ENCODE results near the gene ADCY1.

ADCY1 gene

DNA sequence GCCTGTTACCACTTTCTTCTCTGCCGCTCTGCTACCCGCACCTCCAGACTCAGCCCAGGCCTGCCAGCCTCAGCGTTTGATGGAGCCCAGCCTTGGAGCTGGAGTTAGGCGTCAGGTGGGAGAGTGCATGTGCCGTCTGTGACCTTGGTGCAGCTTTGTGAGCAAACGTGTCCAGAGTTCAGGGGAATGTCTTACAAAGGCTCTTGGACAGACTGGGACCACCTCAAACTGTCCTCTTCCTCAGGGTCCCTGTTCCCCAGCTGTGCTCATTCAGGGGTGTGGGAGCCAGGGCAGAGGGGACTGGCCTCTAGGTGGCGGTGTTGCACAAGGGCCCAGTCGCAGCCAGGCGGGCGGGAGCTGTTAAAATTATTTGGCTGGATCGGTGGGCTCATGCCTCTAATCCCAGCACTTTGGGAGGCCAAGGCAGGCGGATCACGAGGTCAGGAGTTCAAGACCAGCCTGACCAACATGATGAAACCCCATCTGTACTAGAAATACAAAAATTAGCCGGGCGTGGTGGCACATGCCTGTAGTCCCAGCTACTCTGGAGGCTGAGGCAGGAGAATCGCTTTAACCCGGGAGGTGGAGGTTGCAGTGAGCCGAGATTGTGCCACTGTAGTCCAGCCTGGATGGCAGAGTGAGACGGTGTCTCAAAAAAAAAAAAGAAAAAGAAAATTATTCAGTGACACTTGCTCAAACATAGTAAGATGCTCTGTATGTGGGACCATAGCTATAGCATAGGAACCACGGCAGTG, 89.2 kb downstream of the ADCY1 start:
- no peak for DNase-seq (ENCODE audit: low read depth in 1 of 2, low spot score in 1 of 2)

DNA sequence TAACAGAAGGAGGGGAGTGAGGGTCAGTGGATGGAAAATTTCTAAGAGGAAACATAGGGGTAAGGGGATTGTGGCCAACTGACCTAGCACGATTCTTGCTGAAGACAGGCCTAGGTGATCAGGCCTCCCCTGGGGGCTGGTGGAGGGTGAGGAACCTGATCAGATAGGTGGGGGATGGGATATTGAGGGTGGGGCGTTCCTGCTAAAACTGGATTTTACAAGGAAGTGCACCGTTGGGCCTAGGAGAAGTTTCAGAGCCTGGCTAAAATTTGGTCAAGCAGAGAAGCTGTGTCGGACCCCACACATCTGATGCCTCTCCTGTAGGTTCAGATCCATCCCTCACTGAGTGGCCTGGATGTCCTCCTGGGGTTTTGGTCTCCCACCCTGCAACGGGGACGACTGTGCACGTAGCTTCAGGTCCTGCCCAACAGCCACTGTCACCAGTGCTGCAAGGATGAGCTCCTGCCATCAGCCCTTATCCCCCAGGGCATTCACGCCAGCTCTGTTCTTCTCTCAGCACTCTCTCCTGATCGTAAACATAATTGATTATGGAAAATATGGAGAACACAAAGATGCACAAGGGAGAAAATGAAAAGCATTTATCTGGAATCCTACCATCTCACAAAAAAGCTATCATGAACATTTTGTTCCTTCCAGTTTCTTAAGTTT, 89.9 kb downstream of the ADCY1 start:
- no peak for DNase-seq (ENCODE audit: low read depth in 1 of 2, low spot score in 1 of 2)

DNA sequence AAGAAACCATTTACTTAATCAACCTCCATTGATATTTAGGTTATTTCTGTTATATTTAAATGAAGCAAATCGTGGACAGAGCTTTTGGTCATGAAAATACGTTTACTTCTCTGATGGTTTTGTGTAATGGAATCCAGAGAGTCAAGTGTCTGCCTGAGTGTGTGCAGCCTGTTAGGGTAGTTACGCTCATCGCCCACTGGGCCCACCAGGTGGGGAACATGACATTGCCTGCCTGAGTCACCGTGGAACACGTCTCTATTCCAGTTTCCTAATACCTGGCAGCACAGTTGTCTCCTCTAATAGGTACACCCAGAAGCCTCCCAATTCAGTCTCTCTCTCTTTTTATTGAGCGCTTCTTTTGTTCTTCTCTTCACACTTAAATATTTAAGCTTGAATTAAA, 91.0 kb downstream of the ADCY1 start:
- DNase-seq (ENCODE audit: low read depth in 1 of 2, low spot score in 1 of 2) = no peak

DNA sequence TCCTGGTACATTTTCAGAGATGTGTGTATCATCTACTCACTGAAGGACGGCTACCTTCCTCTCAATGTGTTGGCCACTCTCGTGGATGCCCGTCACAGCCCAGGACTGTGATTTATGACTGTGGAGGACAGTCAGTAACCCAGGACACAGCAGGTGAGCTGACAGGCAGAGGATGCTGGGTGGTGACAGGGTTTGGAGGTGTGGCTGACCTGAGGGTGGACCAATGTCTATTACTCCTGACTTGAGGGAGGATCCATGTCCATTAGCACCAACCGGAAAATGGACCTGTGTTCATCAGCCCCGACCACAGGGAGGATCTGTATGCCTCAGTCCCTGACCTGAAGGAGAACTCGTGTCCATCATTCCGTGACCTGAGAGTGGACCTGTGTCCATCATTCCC, 96.1 kb downstream of the ADCY1 start:
- DNase-seq (ENCODE audit: low read depth in 1 of 2, low spot score in 1 of 2) = no peak

DNA sequence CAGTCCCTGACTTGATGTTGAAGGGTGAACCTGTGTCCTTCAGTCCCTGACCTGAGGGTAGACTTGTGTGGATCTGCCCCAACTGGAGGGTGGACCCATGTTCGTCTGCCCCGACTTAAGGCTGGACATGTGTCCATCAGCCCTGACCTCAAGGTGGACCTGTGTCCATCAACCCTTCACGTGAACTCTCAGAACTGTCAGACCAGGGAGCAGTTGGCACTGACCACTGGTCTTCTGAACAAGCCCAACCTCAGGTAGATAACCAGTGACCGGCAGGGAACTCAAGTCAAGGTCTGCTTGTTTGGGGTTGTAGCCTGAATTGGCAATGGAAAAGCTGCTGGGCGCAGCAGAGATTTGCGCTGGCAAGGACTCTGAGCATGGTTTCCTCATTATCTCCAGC, 96.5 kb downstream of the ADCY1 start:
- no peak for DNase-seq (ENCODE audit: low read depth in 1 of 2, low spot score in 1 of 2)

DNA sequence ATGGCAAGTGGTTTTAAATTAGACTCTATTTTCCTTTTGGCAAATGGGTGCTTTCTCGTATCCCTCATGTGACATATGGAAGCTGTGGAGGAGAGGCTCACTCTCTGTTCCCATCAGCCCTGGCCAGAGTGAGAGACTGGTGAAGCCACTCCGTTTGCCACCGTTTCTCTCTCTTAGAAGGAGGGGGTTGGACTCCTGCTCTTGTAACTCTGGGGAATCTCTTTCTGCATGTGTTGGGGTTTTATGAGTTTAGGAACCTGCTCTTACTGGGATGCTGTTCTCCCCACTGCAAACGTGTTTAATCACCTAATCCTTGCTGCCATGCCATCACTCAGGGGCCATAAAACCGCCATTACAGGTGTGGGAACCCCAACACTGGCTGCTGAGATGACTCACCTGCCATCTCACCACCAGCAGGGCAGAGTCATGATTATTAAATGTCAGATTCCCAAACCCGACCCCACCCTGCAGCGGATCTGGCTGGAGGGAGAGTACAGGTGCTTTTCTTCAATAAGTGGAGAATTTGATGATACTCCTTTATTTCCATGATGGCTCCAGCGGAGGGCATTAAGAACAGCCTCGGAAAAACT, 103.2 kb downstream of the ADCY1 start:
- DNase-seq (ENCODE audit: low read depth in 1 of 2, low spot score in 1 of 2) = no peak

DNA sequence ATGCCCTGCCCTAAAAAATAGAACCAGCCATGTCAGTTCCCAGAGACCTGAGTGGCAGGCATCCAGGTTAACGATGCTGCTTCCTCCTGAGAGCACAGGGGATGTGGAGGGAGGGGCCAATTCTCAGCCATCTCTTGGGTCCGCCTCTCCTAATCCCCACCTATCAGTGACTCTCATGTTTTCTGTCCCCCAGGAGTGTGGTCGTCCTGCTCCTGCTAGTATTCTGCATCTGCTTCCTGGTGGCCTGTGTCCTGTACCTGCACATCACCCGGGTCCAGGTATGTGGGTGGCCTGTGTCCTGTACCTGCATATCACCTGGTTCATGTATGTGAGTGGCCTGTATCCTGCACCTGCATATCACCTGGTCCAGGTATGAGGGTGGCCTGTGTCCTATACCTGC, 105.3 kb downstream of the ADCY1 start:
- DNase-seq (ENCODE audit: low read depth in 1 of 2, low spot score in 1 of 2) = no peak

DNA sequence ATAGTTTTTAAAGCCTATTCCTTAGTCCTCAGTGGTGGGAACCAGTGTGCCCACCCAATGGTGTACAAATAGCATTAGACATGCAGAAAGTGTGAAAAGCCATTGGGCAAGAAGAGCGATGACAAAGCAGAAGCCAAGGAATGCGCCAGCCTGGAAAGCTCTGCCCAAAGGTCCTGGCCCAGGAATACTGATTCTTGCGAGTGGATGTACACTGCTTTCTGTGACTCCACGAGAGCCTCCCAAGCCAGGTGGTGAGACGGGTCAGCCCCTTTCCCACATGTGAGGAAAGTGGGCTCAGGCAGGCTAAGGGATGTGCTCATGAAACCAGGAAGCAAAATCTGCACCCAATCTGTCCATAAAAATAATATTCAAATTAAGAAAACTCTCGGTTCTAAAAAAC, 106.6 kb downstream of the ADCY1 start:
- no peak for DNase-seq (ENCODE audit: low read depth in 1 of 2, low spot score in 1 of 2)

DNA sequence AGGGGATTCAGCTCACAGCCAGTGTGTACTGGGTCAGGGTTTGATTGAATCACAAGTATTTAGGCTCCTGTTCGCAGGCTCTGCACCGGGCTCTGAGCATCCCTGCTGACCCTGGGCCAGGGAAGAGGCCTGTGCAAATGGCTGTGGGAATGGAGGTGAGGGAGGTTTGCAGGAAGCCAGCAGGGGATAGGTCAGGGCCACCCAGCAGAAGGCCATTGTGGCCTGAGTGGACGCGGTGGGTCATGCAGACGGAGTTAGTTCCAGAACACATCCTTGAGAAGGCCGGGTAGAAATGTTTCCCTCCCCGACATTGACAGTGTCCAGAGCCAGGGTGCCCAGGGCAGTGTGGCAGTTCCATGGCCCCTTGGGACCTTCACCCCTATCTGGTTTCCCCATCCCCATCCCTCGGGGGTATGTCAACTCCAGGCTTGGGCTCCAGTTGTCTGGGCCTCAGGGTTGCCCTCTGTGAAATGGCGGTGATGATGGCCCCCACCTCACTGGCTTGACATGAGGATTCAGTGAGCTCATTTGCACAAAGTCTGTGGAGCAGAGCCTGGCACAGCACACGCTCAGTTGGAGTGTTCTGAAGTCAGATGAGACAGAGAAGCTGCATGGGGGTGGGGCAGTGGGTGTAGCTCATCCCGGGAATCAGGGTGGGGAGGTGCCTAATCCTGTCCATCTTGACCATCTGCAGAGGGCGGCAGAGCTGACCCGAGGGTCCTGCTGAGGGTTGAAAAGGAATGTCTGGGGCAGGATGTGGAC, 107.6 kb downstream of the ADCY1 start:
- DNase-seq (ENCODE audit: low read depth in 1 of 2, low spot score in 1 of 2) = no peak

DNA sequence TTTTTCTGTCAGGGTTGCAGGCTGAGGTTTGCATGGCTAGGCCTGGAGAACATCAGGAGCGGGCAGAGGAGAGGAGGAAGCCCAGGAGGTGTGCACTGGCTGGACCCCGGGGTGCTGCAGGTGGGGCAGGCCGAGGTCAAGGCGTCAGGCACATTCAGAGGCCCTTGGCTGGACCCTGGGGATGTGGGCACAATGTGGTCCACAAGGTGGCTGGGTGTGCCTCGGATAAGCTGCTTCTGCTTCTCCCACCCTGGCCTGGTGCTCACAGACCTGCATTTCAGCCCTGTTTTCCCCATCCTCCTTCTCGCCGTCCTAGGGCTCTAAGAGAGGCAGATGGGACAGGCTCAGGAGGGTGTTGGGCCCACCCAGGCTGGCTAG, 108.2 kb downstream of the ADCY1 start:
- no peak for DNase-seq (ENCODE audit: low read depth in 1 of 2, low spot score in 1 of 2)

DNA sequence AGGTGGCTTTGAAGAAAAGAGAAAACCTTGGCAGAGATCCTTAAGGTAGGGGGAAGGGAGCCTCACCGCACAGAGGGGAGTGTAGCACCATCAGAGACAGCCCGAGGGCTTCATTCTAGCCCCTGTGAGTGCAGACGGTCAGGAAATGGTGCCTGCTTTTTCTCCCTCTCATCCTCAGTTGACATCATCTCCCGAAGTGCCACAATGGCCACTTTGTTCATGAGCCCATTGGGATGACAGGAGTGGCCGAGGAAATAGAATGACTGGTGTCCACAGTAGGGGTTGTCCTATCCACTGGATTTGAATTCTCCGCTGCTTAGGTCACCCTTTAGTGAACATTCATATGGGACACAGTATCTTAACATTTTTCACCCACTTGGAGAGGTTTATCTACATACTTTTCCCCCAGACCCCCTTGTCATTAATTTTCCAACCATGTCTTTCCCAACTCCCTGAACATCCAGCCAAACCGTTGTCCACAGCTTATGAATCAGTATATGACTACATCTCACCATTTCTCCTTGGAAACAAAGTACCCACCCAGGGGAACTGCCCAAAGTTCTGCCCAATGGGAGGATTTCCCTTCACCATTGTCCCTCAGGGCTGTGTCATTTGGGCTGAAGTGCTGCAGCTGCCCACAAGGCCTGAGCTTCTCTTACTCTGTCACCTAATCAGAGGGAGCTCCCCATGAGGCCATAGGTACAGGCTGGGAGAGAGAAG, 108.8 kb downstream of the ADCY1 start:
- DNase-seq (ENCODE audit: low read depth in 1 of 2, low spot score in 1 of 2) = no peak

DNA sequence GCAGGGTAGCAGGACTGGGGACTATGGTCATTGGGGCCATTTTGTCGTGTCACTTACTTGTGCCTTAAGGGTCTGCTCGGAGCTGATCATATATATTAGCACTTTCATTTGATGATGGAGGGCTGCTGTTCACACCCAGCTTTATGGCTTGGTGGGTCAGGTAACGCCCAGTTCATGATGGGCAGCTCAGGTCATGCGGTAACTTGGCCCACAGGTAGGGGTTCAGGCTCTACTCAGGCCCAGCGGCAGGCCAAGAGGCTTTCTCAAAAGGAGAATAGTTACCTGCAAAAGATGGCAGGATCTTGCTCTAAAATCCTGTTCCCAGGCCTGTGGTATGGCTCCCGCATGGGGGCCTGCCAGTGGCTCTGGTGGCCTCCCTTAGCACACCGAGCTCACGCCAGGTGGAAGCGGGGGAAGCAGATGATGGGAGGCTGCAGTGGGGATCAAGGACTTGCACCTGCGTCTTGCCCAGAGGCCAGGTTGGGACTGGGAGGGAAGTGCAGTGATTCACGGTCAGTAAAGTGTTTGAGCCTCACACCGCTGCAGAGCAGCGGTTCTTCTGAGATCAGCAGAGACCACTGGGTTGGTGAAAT, 109.5 kb downstream of the ADCY1 start:
- DNase-seq (ENCODE audit: low read depth in 1 of 2, low spot score in 1 of 2) = no peak

DNA sequence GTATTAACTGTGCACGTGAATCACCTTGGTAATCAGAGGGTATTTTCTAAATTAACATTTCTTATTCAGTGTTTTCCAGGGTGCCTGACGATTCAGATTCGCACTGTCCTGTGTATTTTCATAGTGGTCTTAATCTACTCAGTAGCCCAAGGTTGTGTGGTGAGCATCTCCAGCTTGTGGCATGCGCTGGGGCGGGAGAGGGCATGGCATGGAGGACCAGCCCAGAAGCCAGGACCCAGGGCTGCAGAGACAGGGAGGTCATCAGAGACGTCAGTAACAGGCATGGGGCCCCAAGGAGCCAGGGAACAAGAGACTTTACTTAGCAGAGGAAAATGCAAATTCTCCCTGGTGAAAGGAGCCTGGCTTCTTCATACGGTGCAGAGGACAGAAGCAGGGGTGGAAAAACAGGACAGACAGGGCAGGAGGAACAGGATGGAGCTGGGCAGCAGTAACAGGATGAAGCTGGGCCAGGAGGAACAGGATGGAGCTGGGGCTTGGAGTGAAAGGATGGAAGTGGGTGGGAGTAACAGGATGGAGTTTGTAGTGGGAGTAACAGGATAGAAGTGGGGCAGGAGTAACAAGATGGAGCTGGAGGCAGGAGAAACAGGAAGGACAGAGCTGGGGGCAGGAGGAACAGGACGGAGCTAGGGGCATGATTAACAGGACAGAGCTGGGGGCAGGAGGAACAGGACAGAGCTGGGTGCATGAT, 110.9 kb downstream of the ADCY1 start:
- DNase-seq (ENCODE audit: low read depth in 1 of 2, low spot score in 1 of 2) = no peak

DNA sequence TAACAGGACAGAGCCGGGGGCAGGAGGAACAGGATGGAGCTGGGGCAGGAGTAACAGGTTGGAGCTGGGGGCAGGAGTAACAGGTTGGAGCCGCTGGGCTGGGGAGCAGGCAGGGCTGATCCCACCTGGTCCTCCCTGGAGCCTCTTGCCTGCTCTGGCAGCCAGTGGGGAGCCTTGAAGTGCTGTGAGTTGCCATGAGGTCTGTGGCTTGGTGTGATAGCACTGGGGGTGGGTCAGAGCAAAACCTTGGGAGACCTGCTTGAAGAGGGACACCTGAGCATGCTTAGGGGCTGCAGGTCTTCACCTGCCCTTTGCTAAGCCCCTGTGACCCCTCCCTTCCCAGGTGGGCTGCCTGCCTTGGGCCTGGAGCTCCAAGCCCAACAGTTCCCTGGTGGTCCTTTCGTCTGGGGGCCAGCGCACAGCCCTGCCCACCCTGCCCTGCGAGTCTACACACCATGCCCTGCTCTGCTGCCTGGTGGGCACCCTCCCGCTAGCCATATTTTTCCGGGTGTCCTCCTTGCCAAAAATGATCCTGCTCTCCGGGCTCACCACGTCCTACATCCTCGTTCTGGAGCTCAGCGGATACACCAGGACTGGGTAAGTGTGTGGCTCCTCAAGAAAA, 111.6 kb downstream of the ADCY1 start:
- no peak for DNase-seq (ENCODE audit: low read depth in 1 of 2, low spot score in 1 of 2)

DNA sequence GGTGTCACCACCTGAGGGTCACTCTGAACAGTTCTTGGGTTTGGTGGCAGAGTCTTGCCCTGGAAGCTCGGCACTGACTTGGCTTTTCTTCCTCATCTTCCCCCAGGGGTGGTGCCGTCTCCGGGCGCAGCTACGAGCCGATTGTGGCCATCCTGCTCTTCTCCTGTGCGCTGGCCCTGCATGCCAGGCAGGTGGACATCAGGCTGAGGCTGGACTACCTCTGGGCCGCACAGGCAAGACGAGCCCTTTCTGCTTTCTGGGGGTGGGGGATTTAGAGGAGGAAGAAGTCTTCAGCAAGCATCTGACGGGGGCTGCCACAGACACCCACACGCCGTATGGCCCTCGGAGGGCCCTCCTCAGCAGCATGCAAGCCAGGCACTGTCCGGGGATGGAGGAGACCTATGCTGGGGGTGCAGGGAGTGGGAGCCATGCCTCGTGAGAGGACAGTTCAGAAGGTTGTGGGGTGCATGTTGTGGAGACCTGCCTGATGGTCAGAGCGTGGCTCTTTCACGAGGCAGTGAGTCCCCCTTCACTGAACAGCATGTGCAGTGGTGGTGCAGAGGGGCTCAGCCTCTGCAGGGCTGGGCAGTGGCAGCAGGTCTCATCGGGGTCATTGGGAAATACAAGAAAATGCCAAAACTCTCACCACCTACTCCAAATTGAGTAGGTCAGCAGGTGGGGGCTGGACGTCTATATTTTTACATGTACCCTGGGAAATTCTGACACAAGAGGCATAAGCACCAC, 112.4 kb downstream of the ADCY1 start:
- no peak for DNase-seq (ENCODE audit: low read depth in 1 of 2, low spot score in 1 of 2)

DNA sequence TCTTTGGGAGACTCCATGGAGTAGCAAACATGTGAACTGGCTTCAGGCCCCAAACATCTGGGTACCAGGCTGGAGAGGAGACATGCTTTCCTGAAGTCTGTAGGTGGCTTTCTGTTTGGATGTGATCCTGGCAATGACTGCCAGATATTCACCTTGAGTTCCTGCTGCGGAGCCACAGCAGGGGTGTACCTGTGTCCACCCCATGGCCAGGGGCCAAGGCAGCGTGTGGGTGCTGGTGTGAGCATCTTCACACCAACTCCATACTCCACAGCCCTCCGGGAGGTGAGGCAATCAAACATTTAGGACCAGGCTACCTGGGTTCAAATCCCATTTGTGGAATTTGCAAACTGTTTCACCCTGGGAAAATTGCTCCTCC, 113.0 kb downstream of the ADCY1 start:
- DNase-seq (ENCODE audit: low read depth in 1 of 2, low spot score in 1 of 2) = no peak

DNA sequence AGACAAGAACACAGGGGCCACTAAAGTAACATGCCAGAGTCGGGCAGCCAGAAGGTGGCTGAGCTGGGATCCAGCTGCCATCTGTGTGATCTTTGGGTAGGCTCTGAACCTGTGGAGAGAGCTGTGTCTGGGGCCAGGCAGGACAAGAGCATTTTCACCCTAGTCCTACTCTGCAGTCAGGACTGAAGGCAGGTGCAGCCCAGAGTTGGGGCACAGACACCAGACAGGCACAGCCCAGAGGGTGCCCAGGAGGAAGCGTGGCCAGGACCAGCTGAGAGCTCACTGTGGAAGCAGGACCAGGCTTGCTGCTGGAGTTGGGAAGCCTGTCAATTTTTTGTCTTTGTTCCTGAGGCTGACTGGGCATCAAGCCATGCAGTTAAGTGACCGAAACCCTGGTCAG, 113.6 kb downstream of the ADCY1 start:
- DNase-seq (ENCODE audit: low read depth in 1 of 2, low spot score in 1 of 2) = no peak

DNA sequence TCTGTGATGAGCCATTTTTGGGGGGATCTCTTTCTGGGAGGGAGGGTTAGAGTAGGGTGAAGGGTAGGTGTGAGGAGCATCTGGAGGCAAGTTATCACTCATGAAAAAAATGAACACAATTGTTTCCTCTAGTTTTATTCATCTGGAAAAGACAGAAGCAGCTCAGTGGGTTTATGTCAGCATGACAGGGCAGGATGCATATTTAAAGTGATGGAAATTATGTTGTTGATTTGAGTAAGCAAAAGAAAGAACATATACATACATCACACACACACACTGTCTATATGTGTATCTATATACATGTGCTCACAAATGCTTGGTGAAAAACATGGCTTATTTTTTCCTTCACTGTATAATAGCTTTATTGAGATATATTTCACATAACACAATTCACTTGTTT, 114.2 kb downstream of the ADCY1 start:
- no peak for DNase-seq (ENCODE audit: low read depth in 1 of 2, low spot score in 1 of 2)
